Measurements from ENCODE around the gene GKAP1.
"Not testable (repeated sequence)": the region's sequence is repeated elsewhere in the genome, so short reads cannot be mapped to it uniquely, and the experiment has no call there.

The GKAP1 gene

GRCh38 chr9:83817356-83818278, at the start of gene GKAP1:
Gene GKAP1, minus strand, starts transcription at chr9:83817769. Its CDS starts 11,252 bp downstream, at chr9:83806517.
- DNase-seq = peak; percentile 85

GRCh38 chr9:83849895-83850294, 32.3 kb upstream of the GKAP1 start:
- DNase-seq = not testable (repeated sequence)

- DNase-seq = not testable (repeated sequence)
These were observed 19.6 kb upstream of the GKAP1 start for GRCh38 chr9:83837070-83837643.

- not testable (repeated sequence) for DNase-seq
These were observed 13.0 kb upstream of the GKAP1 start for GRCh38 chr9:83830426-83831071.

- not testable (repeated sequence) for DNase-seq
These were observed 7.5 kb upstream of the GKAP1 start for GRCh38 chr9:83824986-83825623.

GRCh38 chr9:83817011-83817355, 586 bp downstream of the GKAP1 start:
- DNase-seq = peak; percentile 25

GRCh38 chr9:83815120-83815519, 2.4 kb downstream of the GKAP1 start:
- DNase-seq = not testable (repeated sequence)

- DNase-seq = not testable (repeated sequence)
These were observed 8.4 kb downstream of the GKAP1 start for GRCh38 chr9:83809213-83809612.

- DNase-seq = not testable (repeated sequence)
These were observed 13.1 kb downstream of the GKAP1 start for GRCh38 chr9:83804454-83804853.

- DNase-seq = not testable (repeated sequence)
These were observed 13.6 kb downstream of the GKAP1 start for GRCh38 chr9:83803941-83804340.

GRCh38 chr9:83800236-83801033, 17.1 kb downstream of the GKAP1 start:
- DNase-seq = no peak

- DNase-seq = no peak
These were observed 23.5 kb downstream of the GKAP1 start for GRCh38 chr9:83794051-83794450.

GRCh38 chr9:83792746-83793145, 24.8 kb downstream of the GKAP1 start:
- DNase-seq = no peak

- no peak for DNase-seq
These were observed 39.4 kb downstream of the GKAP1 start for GRCh38 chr9:83778164-83778563.

- DNase-seq = no peak
These were observed 41.6 kb downstream of the GKAP1 start for GRCh38 chr9:83775932-83776331.

- no peak for DNase-seq
These were observed 44.7 kb downstream of the GKAP1 start for GRCh38 chr9:83772860-83773259.

- no peak for DNase-seq
These were observed 52.2 kb downstream of the GKAP1 start for GRCh38 chr9:83765376-83765775.

GRCh38 chr9:83754383-83754977, 63.1 kb downstream of the GKAP1 start:
- DNase-seq = no peak

- DNase-seq = no peak
These were observed 67.9 kb downstream of the GKAP1 start for GRCh38 chr9:83749706-83750105.

- DNase-seq = no peak
These were observed 73.4 kb downstream of the GKAP1 start for GRCh38 chr9:83744206-83744605.

GRCh38 chr9:83733739-83734138, 83.8 kb downstream of the GKAP1 start:
- DNase-seq = no peak

Measured in NCI-H1105 treated with DMSO at 0.1 percent for 48 hours (cell line).